ENCODE results near the gene B9D1. TPM values are rescaled to one million over a fixed set of nuclear protein-coding genes. Genes with fewer than 3 reads are reported as not detected.

B9D1 gene
- total and polyA plus RNA-seq, 2 of the 13 experiments (the other 11 are each of a cell fraction or from before 2014, with no cell fraction given): 27.7 to 31.1 TPM

DNA sequence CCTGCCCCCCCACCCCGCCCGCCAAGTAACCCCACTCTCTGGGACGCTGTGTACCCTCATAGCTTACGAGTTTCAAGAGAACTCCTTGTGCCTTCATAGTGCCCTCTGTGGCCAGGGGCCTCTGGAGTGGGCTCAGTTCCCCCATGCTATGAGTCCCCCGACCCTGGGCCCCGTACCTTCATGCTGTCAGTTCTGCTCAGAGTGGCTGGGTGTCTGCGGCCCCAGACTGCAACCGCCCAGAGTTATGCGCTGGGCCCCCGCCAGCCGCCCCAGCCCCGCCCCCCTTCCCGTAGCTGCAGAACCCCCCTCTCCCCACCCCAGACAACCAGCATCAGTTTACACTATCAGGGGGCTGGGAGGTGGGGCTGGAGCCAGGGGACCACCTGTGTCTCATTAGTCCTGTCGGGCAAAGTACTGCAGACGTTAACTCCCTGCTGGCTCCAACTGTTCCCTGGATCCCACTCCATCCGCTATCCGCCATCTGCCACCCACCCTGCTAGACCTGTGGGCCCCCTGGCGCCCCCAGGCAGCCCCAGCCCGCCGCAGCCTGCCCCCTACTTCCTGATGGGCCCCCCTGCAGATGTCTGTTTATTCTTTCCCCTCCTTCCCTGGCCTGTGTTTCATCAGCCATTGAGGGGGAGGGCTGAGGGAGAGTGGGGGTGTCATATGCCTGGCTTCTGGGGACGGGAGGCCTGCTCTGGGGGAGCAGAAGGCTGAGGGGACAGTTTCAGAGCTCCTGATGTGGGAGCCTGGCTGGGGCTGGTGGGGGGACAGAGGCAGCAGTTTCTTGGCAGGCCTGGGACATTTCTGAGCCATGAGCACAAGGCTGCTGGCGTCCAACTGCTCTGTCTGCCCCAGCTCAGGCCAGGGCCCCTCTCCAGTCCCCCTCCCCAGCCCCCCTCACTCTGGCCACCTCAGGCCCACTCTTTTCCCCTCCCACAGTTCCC is 24.7 kb upstream of the B9D1 start, which contains the start of gene MFAP4:
TSS of gene MFAP4 (minus strand) at position 217 of the 947 bp plus-strand sequence. CDS start at position 182, 35 bp downstream.
- no peak for FAIRE-seq
- WGBS (ENCODE audit: low lambda C conversion rate): 2% methylated on average over 21 of the region's 22 CpGs
- intact Hi-C loops (cut with micrococcal nuclease; ENCODE audit: unreplicated experiment): no loop called here
- TF ChIP-seq, protein P1, sequence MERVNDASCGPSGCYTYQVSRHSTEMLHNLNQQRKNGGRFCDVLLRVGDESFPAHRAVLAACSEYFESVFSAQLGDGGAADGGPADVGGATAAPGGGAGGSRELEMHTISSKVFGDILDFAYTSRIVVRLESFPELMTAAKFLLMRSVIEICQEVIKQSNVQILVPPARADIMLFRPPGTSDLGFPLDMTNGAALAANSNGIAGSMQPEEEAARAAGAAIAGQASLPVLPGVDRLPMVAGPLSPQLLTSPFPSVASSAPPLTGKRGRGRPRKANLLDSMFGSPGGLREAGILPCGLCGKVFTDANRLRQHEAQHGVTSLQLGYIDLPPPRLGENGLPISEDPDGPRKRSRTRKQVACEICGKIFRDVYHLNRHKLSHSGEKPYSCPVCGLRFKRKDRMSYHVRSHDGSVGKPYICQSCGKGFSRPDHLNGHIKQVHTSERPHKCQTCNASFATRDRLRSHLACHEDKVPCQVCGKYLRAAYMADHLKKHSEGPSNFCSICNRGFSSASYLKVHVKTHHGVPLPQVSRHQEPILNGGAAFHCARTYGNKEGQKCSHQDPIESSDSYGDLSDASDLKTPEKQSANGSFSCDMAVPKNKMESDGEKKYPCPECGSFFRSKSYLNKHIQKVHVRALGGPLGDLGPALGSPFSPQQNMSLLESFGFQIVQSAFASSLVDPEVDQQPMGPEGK (CRISPR knock-in tag; IDR thresholded peaks at IDR 0.05): peak; percentile 82
- TF ChIP-seq AKAP8 (CRISPR knock-in tag; IDR thresholded peaks at IDR 0.05) (0 out of 2 replicates have a peak, but pooled peaks have one; percentile 0), CEBPG (CRISPR knock-in tag; IDR thresholded peaks at IDR 0.05) (peak; percentile 54; the same call in 1 of the 2 replicates), ZBTB7B (CRISPR knock-in tag; IDR thresholded peaks at IDR 0.05) (0 out of 2 replicates have a peak, but pooled peaks have one; percentile 10), RFX5 (IDR thresholded peaks at IDR 0.05; ENCODE audit: low read depth, low read length) (no peak)
- TF ChIP-seq, protein P2, sequence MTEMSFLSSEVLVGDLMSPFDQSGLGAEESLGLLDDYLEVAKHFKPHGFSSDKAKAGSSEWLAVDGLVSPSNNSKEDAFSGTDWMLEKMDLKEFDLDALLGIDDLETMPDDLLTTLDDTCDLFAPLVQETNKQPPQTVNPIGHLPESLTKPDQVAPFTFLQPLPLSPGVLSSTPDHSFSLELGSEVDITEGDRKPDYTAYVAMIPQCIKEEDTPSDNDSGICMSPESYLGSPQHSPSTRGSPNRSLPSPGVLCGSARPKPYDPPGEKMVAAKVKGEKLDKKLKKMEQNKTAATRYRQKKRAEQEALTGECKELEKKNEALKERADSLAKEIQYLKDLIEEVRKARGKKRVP (CRISPR knock-in tag; IDR thresholded peaks at IDR 0.05): peak in 1 of 2 experiments; percentile 92; a peak in 2 of 4 replicates
- TF ChIP-seq, protein P3, sequence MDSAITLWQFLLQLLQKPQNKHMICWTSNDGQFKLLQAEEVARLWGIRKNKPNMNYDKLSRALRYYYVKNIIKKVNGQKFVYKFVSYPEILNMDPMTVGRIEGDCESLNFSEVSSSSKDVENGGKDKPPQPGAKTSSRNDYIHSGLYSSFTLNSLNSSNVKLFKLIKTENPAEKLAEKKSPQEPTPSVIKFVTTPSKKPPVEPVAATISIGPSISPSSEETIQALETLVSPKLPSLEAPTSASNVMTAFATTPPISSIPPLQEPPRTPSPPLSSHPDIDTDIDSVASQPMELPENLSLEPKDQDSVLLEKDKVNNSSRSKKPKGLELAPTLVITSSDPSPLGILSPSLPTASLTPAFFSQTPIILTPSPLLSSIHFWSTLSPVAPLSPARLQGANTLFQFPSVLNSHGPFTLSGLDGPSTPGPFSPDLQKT (CRISPR knock-in tag; IDR thresholded peaks at IDR 0.05; ENCODE audit: borderline replicate concordance): no peak
- TF ChIP-seq, protein P4, sequence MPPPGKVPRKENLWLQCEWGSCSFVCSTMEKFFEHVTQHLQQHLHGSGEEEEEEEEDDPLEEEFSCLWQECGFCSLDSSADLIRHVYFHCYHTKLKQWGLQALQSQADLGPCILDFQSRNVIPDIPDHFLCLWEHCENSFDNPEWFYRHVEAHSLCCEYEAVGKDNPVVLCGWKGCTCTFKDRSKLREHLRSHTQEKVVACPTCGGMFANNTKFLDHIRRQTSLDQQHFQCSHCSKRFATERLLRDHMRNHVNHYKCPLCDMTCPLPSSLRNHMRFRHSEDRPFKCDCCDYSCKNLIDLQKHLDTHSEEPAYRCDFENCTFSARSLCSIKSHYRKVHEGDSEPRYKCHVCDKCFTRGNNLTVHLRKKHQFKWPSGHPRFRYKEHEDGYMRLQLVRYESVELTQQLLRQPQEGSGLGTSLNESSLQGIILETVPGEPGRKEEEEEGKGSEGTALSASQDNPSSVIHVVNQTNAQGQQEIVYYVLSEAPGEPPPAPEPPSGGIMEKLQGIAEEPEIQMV (CRISPR knock-in tag; IDR thresholded peaks at IDR 0.05; ENCODE audit: low read depth): no peak
- H3K4me1 ChIP-seq (ENCODE audit: insufficient read depth, low read length): peaks cover 29% of the 10 kb centered on the region
- H3K4me3 ChIP-seq (replicated peaks in 1 of 3; ENCODE audit: insufficient read depth in 1 of 3, low read depth in 2 of 3, low read length in 3 of 3): peak within 1 kb of the TSS; percentile 42 to 60 (median 42); a peak in 4 of 6 replicates
- H3K9me3 ChIP-seq (ENCODE audit: low read length): no peaks in the 10 kb centered on the region
- CTCF ChIA-PET (ENCODE audit: low intra/inter-chr PET ratio, low total read pairs): no interaction called here
- H3K27ac ChIP-seq (ENCODE audit: extremely low read length, insufficient read depth, low read length): no peak within 1 kb of the TSS
- no TSS peak for BruUV-seq (replicated peaks)
- H4K20me1 ChIP-seq (ENCODE audit: insufficient read depth, low read length): no peaks in the 10 kb centered on the region
- peaks cover 7 to 21% of the 10 kb centered on the region in 2 experiments; a peak in 4 of 5 replicates for H3K36me3 ChIP-seq (replicated peaks in 1 of 2; ENCODE audit: control insufficient read depth in 1 of 2, insufficient read depth in 2 of 2, low read length in 2 of 2)
- peak within 1 kb of the TSS; percentile 71 for H3K4me2 ChIP-seq (ENCODE audit: low read depth, low read length)
- no peaks in the 10 kb centered on the region for H3K79me2 ChIP-seq (ENCODE audit: insufficient read depth, low read length)
- ATAC-seq: peak; percentile 75
- in situ Hi-C loops (cut with HindIII; ENCODE audit: extremely low pct_ligation_motif_present, low pct_unique_long_range_greater_than_20kb): no loop called here
- H2AFZ ChIP-seq (ENCODE audit: low read length): no peak within 1 kb of the TSS
- 0 out of 2 replicates have a peak within 1 kb of the TSS, but pooled peaks have one; percentile 15 for H3K9ac ChIP-seq (ENCODE audit: insufficient read depth, low read depth, low read length)
- POLR2A ChIA-PET: interaction anchor here (1.4 to 3.9 kb wide), 2 partner anchors 9 to 22 kb away, joined by 3 to 33 read pairs; partner anchors contain the start of gene MAPK7
- H3K27me3 ChIP-seq (ENCODE audit: control insufficient read depth in 1 of 2, insufficient read depth in 2 of 2, low read length in 2 of 2): peaks cover 0 to 16% of the 10 kb centered on the region in 2 experiments; a peak in 1 of 5 replicates
- no peak for DNase-seq (ENCODE audit: low spot score)
